HG03135 (cell line): ENCODE data around the gene GLIS1.

Experiments
- ATAC-seq: cut with Tn5 transposase; IDR thresholded peaks from one replicate; pipeline ENCODE4 v1.9.1; 2021; ENCODE audit warnings: mild to moderate bottlenecking, moderate library complexity; ENCODE audit not compliant: unreplicated experiment

Gene GLIS1

GRCh38 chr1:53583868-53584776, 154.8 kb downstream of the GLIS1 start:
- no peak for ATAC-seq

- ATAC-seq = no peak
Observed at GRCh38 chr1:53583021-53583867, 155.7 kb downstream of the GLIS1 start.

- ATAC-seq = no peak
Observed at GRCh38 chr1:53582211-53583020, 156.5 kb downstream of the GLIS1 start.

- ATAC-seq = no peak
Observed at GRCh38 chr1:53581476-53581875, 157.5 kb downstream of the GLIS1 start.

GRCh38 chr1:53580739-53581475, 158.1 kb downstream of the GLIS1 start:
- ATAC-seq = no peak

- no peak for ATAC-seq
Observed at GRCh38 chr1:53580009-53580400, 159.0 kb downstream of the GLIS1 start.

- ATAC-seq = no peak
Observed at GRCh38 chr1:53579221-53580008, 159.5 kb downstream of the GLIS1 start.

GRCh38 chr1:53578358-53578757, 160.6 kb downstream of the GLIS1 start:
- ATAC-seq = no peak

GRCh38 chr1:53577761-53578100, 161.2 kb downstream of the GLIS1 start:
- no peak for ATAC-seq

GRCh38 chr1:53576866-53577760, 161.9 kb downstream of the GLIS1 start:
- no peak for ATAC-seq

- no peak for ATAC-seq
Observed at GRCh38 chr1:53576381-53576801, 162.6 kb downstream of the GLIS1 start.

GRCh38 chr1:53575955-53576320, 163.0 kb downstream of the GLIS1 start:
- no peak for ATAC-seq

GRCh38 chr1:53575141-53575954, 163.6 kb downstream of the GLIS1 start:
- no peak for ATAC-seq

- no peak for ATAC-seq
Observed at GRCh38 chr1:53574621-53575020, 164.3 kb downstream of the GLIS1 start.

GRCh38 chr1:53573931-53574330, 165.0 kb downstream of the GLIS1 start:
- ATAC-seq = no peak

- ATAC-seq = no peak
Observed at GRCh38 chr1:53573522-53573921, 165.4 kb downstream of the GLIS1 start.

GRCh38 chr1:53572815-53573173, 166.2 kb downstream of the GLIS1 start:
- ATAC-seq = no peak
